MCF 10A (cell line): ENCODE results near the gene TAPBPL. TPM values are rescaled to one million over a fixed set of nuclear protein-coding genes. Genes with fewer than 3 reads are reported as not detected.
"Not testable (repeated sequence)": the region's sequence is repeated elsewhere in the genome, so short reads cannot be mapped to it uniquely, and the experiment has no call there.

Source experiments
- BruUV-seq: library from RNA; stranded (reverse); fragments of 400-500 nt; replicated peaks from 2 replicates; lab custom pipeline; 2021; lab: Mats Ljungman, UMichigan
- CTCF ChIA-PET: fragments of 300-600 bp; sonication (Branson Sonifier 250); formaldehyde crosslinking; extraction: SDS; loops from one replicate; lab custom pipeline; 2021; ENCODE audit warnings: antibody characterized with exemption, inconsistent platforms; lab: Yijun Ruan, JAX
- POLR2A ChIA-PET: fragments of 300-600, 350-650 bp; sonication (Branson Sonifier 250); formaldehyde crosslinking; extraction: SDS; loops from one replicate; lab custom pipeline; 2020; ENCODE audit warnings: antibody characterized with exemption, inconsistent platforms; lab: Yijun Ruan, JAX
- DNase-seq: peaks from one replicate; pipeline ENCODE4 v3.0.0-alpha.2; 2018; ENCODE audit not compliant: unreplicated experiment
- H3K27ac Mint-ChIP-seq: one replicate; pipeline ENCODE4 v1.8.0; 2022; ENCODE audit warnings: mild to moderate bottlenecking, low read depth, mixed read lengths; ENCODE audit not compliant: unreplicated experiment
- H3K27me3 Mint-ChIP-seq: one replicate; pipeline ENCODE4 v1.8.0; 2022; ENCODE audit warnings: mixed read lengths; ENCODE audit not compliant: insufficient read depth, unreplicated experiment
- H3K36me3 Mint-ChIP-seq: one replicate; pipeline ENCODE4 v1.8.0; 2022; ENCODE audit warnings: mild to moderate bottlenecking, moderate library complexity, mixed read lengths; ENCODE audit not compliant: insufficient read depth, unreplicated experiment
- H3K4me1 Mint-ChIP-seq: one replicate; pipeline ENCODE4 v1.8.0; 2022; ENCODE audit warnings: mixed read lengths; ENCODE audit not compliant: insufficient read depth, unreplicated experiment
- H3K4me3 Mint-ChIP-seq: one replicate; pipeline ENCODE4 v1.8.0; 2022; ENCODE audit warnings: mild to moderate bottlenecking, moderate library complexity, mixed read lengths; ENCODE audit not compliant: unreplicated experiment
- H3K9me3 Mint-ChIP-seq: one replicate; pipeline ENCODE4 v1.8.0; 2022; ENCODE audit warnings: mixed read lengths; ENCODE audit not compliant: unreplicated experiment
- CTCF ChIP-seq: fragments of 200-600 bp; IDR thresholded peaks from one replicate; pipeline ENCODE4 v1.8.0; 2022; ENCODE audit warnings: antibody characterized with exemption, mild to moderate bottlenecking; ENCODE audit not compliant: unreplicated experiment
- intact Hi-C: fragments of 100-400 bp; cut with micrococcal nuclease; formaldehyde crosslinking; loops from 2 replicates; pipeline ENCODE4 v1.14.1; 2022
- total RNA-seq: library from RNA; stranded (reverse); gene quantifications from 2 replicates; pipeline ENCODE4 v1.2.3, GENCODE V29; 2022

TAPBPL gene
- total RNA-seq, 1 experiment from 2014 or later: 8.1 TPM

- no peak overlapping the region for H3K27ac Mint-ChIP-seq
- DNase-seq: no peak
- H3K36me3 Mint-ChIP-seq: no peaks in the 10 kb centered on the region
- CTCF ChIA-PET: interaction anchor here (0.5 to 5.5 kb wide), 13 partner anchors 17 to 187 kb away, joined by 3 to 99 read pairs (median 5); partner anchors contain the start of genes GAPDH, NOP2, TAPBPL and VAMP1
- no TSS peak for BruUV-seq
- H3K4me1 Mint-ChIP-seq: peaks cover 14% of the 10 kb centered on the region
- H3K4me3 Mint-ChIP-seq: no peak overlapping the region
- POLR2A ChIA-PET: interaction anchor here (0.9 to 4.0 kb wide), 3 partner anchors 25 to 40 kb away, joined by 3 to 14 read pairs (median 4); partner anchors contain the start of gene TAPBPL
- TF ChIP-seq CTCF: no peak
- H3K27me3 Mint-ChIP-seq: no peaks in the 10 kb centered on the region
- no peaks in the 10 kb centered on the region for H3K9me3 Mint-ChIP-seq
- intact Hi-C loops: no loop called here
Measured at GRCh38 chr12:6425590-6426531, 26.0 kb upstream of the TAPBPL start.

- peaks cover 22% of the 10 kb centered on the region for H3K4me1 Mint-ChIP-seq
- CTCF ChIA-PET: interaction anchor here (0.6 to 5.5 kb wide), 5 partner anchors 29 to 231 kb away, joined by 3 to 99 read pairs (median 15); partner anchors contain the start of genes GAPDH and NOP2
- no peak for DNase-seq
- no peaks in the 10 kb centered on the region for H3K9me3 Mint-ChIP-seq
- intact Hi-C loops: no loop called here
- H3K27me3 Mint-ChIP-seq: no peaks in the 10 kb centered on the region
- no TSS peak for BruUV-seq
- H3K27ac Mint-ChIP-seq: no peak overlapping the region
- no peaks in the 10 kb centered on the region for H3K36me3 Mint-ChIP-seq
- TF ChIP-seq CTCF: no peak
- POLR2A ChIA-PET: interaction anchor here (0.7 to 2.3 kb wide), 2 partner anchors 9 to 108 kb away, joined by 3 to 5 read pairs; no protein-coding TSS in a partner anchor
- H3K4me3 Mint-ChIP-seq: no peak overlapping the region
Measured at GRCh38 chr12:6426882-6427671, 24.8 kb upstream of the TAPBPL start.

- H3K27ac Mint-ChIP-seq, H3K36me3 Mint-ChIP-seq, H3K4me3 Mint-ChIP-seq, H3K27me3 Mint-ChIP-seq, BruUV-seq, intact Hi-C loops, DNase-seq, H3K9me3 Mint-ChIP-seq: not testable (repeated sequence)
- CTCF ChIA-PET: interaction anchor here (0.6 to 1.1 kb wide), 6 partner anchors 38 to 232 kb away, joined by 3 to 7 read pairs (median 3); partner anchors contain the start of gene VAMP1
- POLR2A ChIA-PET: interaction anchor here (1.1 to 2.3 kb wide), 2 partner anchors 10 to 24 kb away, joined by 5 to 6 read pairs; partner anchors contain the start of gene TAPBPL
- H3K4me1 Mint-ChIP-seq: peaks cover 22% of the 10 kb centered on the region
Measured at GRCh38 chr12:6427796-6428195, 24.0 kb upstream of the TAPBPL start.

- no peak overlapping the region for H3K27ac Mint-ChIP-seq
- POLR2A ChIA-PET: interaction anchor here (0.8 to 2.3 kb wide), 4 partner anchors 11 to 110 kb away, joined by 5 to 6 read pairs (median 5); partner anchors contain the start of genes SCNN1A and TAPBPL
Measured at GRCh38 chr12:6428326-6428725, 23.5 kb upstream of the TAPBPL start.

More at GRCh38 chr12:6428326-6428725, 23.5 kb upstream of the TAPBPL start:
- CTCF ChIA-PET: interaction anchor here (0.6 to 1.1 kb wide), 8 partner anchors 13 to 221 kb away, joined by 3 to 7 read pairs (median 3); partner anchors contain the start of gene VAMP1
- intact Hi-C loops: no loop called here
- Mint-ChIP-seq H3K9me3 (no peaks in the 10 kb centered on the region), H3K36me3 (no peaks in the 10 kb centered on the region), H3K27me3 (no peaks in the 10 kb centered on the region), H3K4me3 (no peak overlapping the region), H3K4me1 (peaks cover 22% of the 10 kb centered on the region)
- BruUV-seq: no TSS peak
- no peak for TF ChIP-seq CTCF
- DNase-seq: no peak
